H9 (cell line): ENCODE data around the gene ADA. TPM values are rescaled to one million over a fixed set of nuclear protein-coding genes. Genes with fewer than 3 reads are reported as not detected.

Experiments
- DNase-seq: peaks from one replicate; pipeline ENCODE4 v3.0.0-alpha.2; 2017
- H2AFZ ChIP-seq: one replicate; pipeline ENCODE4 v1.6.1; 2013; ENCODE audit warnings: mild to moderate bottlenecking, low read length, control low read depth, moderate library complexity
- H2AK5ac ChIP-seq: 2 replicates; pipeline ENCODE4 v1.6.1; 2013; ENCODE audit warnings: low read length, control low read depth, mixed read lengths; ENCODE audit not compliant: insufficient read length
- H2BK120ac ChIP-seq: one replicate; pipeline ENCODE4 v1.6.1; 2013; ENCODE audit warnings: low read depth, mild to moderate bottlenecking, low read length, control low read depth, inconsistent platforms; ENCODE audit not compliant: poor library complexity, severe bottlenecking
- H2BK12ac ChIP-seq: 2 replicates; pipeline ENCODE4 v1.6.1; 2013; ENCODE audit warnings: low read length, control low read depth, mixed read lengths, low read depth; ENCODE audit not compliant: insufficient read length
- H2BK15ac ChIP-seq: 2 replicates; pipeline ENCODE4 v1.6.1; 2013; ENCODE audit warnings: low read depth, low read length, control low read depth
- H2BK20ac ChIP-seq: one replicate; pipeline ENCODE4 v1.6.1; 2013; ENCODE audit warnings: low read depth, mild to moderate bottlenecking, low read length, control low read depth, inconsistent platforms; ENCODE audit not compliant: poor library complexity, severe bottlenecking
- H2BK5ac ChIP-seq: 2 replicates; pipeline ENCODE4 v1.6.1; 2013; ENCODE audit warnings: low read length, control low read depth, mixed read lengths; ENCODE audit not compliant: insufficient read length
- H3K14ac ChIP-seq: 2 replicates; pipeline ENCODE4 v1.6.1; 2013; ENCODE audit warnings: low read length, control low read depth; ENCODE audit not compliant: insufficient read depth
- H3K18ac ChIP-seq: 2 replicates; pipeline ENCODE4 v1.6.1; 2013; ENCODE audit warnings: low read depth, mild to moderate bottlenecking, mixed read lengths, low read length, control low read depth; ENCODE audit not compliant: insufficient read length
- H3K23ac ChIP-seq: 2 replicates; pipeline ENCODE4 v1.6.1; 2013; ENCODE audit warnings: low read length, control low read depth, mixed read lengths, low read depth; ENCODE audit not compliant: insufficient read length
- H3K23me2 ChIP-seq: 2 replicates; pipeline ENCODE4 v1.6.1; 2013; ENCODE audit warnings: low read depth, mild to moderate bottlenecking, mixed read lengths, low read length, control low read depth; ENCODE audit not compliant: insufficient read length, poor library complexity, severe bottlenecking
- H3K27ac ChIP-seq: 2 replicates; pipeline ENCODE4 v1.5.1; 2013; ENCODE audit warnings: low read length, control low read depth, mixed read lengths, low read depth; ENCODE audit not compliant: insufficient read length
- H3K27me3 ChIP-seq: 2 replicates; pipeline ENCODE4 v1.6.1; 2013; ENCODE audit warnings: low read length, control low read depth, inconsistent platforms; ENCODE audit not compliant: insufficient read depth
- H3K4ac ChIP-seq: 2 replicates; pipeline ENCODE4 v1.6.1; 2013; ENCODE audit warnings: low read depth, mild to moderate bottlenecking, control low read depth, inconsistent platforms, low read length, moderate library complexity
- H3K4me1 ChIP-seq: 2 replicates; pipeline ENCODE4 v1.6.1; 2013; ENCODE audit warnings: low read length, control low read depth, inconsistent platforms; ENCODE audit not compliant: insufficient read depth
- H3K4me2 ChIP-seq: 2 replicates; pipeline ENCODE4 v1.6.1; 2013; ENCODE audit warnings: low read length, control low read depth, mixed read lengths; ENCODE audit not compliant: insufficient read length, insufficient read depth
- H3K56ac ChIP-seq: 2 replicates; pipeline ENCODE4 v1.6.1; 2013; ENCODE audit warnings: low read depth, mild to moderate bottlenecking, mixed read lengths, low read length, control low read depth; ENCODE audit not compliant: insufficient read length
- H3K79me1 ChIP-seq: 2 replicates; pipeline ENCODE4 v1.6.1; 2013; ENCODE audit warnings: low read depth, mild to moderate bottlenecking, moderate library complexity, low read length, control low read depth, inconsistent platforms; ENCODE audit not compliant: insufficient read depth, poor library complexity, severe bottlenecking
- H3K79me2 ChIP-seq: 2 replicates; pipeline ENCODE4 v1.6.1; 2013; ENCODE audit warnings: low read length, control low read depth, inconsistent platforms; ENCODE audit not compliant: insufficient read depth
- H3K9ac ChIP-seq: 2 replicates; pipeline ENCODE4 v1.6.1; 2013; ENCODE audit warnings: low read length, control low read depth, mixed read lengths; ENCODE audit not compliant: insufficient read length; ENCODE audit errors: extremely low read depth
- H3K9me3 ChIP-seq: one replicate; pipeline ENCODE4 v1.6.1; 2013; ENCODE audit warnings: low read depth, low read length, inconsistent platforms; ENCODE audit not compliant: control insufficient read depth
- H3T11ph ChIP-seq: one replicate; pipeline ENCODE4 v1.6.1; 2013; ENCODE audit warnings: mild to moderate bottlenecking, low read length, control low read depth, inconsistent platforms
- H4K20me1 ChIP-seq: one replicate; pipeline ENCODE4 v1.6.1; 2013; ENCODE audit not compliant: control insufficient read depth, insufficient read length, insufficient read depth
- H4K5ac ChIP-seq: 2 replicates; pipeline ENCODE4 v1.6.1; 2013; ENCODE audit warnings: low read depth, mild to moderate bottlenecking, mixed read lengths, low read length, control low read depth; ENCODE audit not compliant: insufficient read length
- H4K8ac ChIP-seq: replicated peaks from 2 replicates; pipeline ENCODE4 v1.6.1; 2013; ENCODE audit warnings: low read length, control low read depth, mixed read lengths, low read depth; ENCODE audit not compliant: insufficient read length
- H4K91ac ChIP-seq: 2 replicates; pipeline ENCODE4 v1.6.1; 2013; ENCODE audit warnings: low read depth, mild to moderate bottlenecking, moderate library complexity, mixed read lengths, low read length, control low read depth; ENCODE audit not compliant: insufficient read length
- H3K27ac Mint-ChIP-seq, 3 experiments: 2 replicates in 2 of 3; 3 replicates in 1 of 3; pipeline ENCODE4 v1.8.0; 2020 to 2021; ENCODE audit warnings: mixed read lengths in 3 of 3, mild to moderate bottlenecking in 1 of 3, moderate library complexity in 1 of 3
- H3K27me3 Mint-ChIP-seq: 2 replicates; pipeline ENCODE4 v1.8.0; 2021; ENCODE audit warnings: low read depth, mild to moderate bottlenecking, moderate library complexity, mixed read lengths
- H3K36me3 Mint-ChIP-seq, 3 experiments: 2 replicates in 2 of 3; 3 replicates in 1 of 3; pipeline ENCODE4 v1.8.0; 2020 to 2021; ENCODE audit warnings: low read depth in 3 of 3, mixed read lengths in 3 of 3; ENCODE audit not compliant: insufficient read depth in 1 of 3
- H3K4me1 Mint-ChIP-seq, 2 experiments: 2 replicates each; pipeline ENCODE4 v1.8.0; 2020; ENCODE audit warnings: mixed read lengths in 2 of 2
- H3K4me3 Mint-ChIP-seq, 2 experiments: 2 replicates in 1 of 2; 3 replicates in 1 of 2; pipeline ENCODE4 v1.8.0; 2020 to 2021; ENCODE audit warnings: mild to moderate bottlenecking in 2 of 2, mixed read lengths in 2 of 2, moderate library complexity in 1 of 2
- H3K9me3 Mint-ChIP-seq, 2 experiments: 2 replicates in 1 of 2; 3 replicates in 1 of 2; pipeline ENCODE4 v1.8.0; 2020; ENCODE audit warnings: mild to moderate bottlenecking in 2 of 2, mixed read lengths in 2 of 2, moderate library complexity in 1 of 2
- WGBS: extraction: QIAGEN DNeasy Blood & Tissue Kit; methylation state at CpG from one replicate; pipeline ENCODE4 v1.1.7; 2013; ENCODE audit warnings: missing lambda C conversion rate, low lambda C conversion rate, mixed read lengths; ENCODE audit not compliant: insufficient read length; ENCODE audit errors: extremely low coverage; 5-methylcytosine and 5-hydroxymethylcytosine counted together
- total RNA-seq: library from RNA; stranded (reverse); gene quantifications from 2 replicates; pipeline ENCODE4 v1.2.1, GENCODE V29; 2021
- TF ChIP-seq, protein P1 (sequence below): fragments of 200-600 bp; sonication (generic); conservative IDR thresholded peaks from 3 replicates; pipeline ENCODE4 v1.8.0; 2021; ENCODE audit warnings: antibody characterized with exemption, mild to moderate bottlenecking

Gene ADA
- total RNA-seq, 1 experiment from 2014 or later: 22.0 TPM

DNA sequence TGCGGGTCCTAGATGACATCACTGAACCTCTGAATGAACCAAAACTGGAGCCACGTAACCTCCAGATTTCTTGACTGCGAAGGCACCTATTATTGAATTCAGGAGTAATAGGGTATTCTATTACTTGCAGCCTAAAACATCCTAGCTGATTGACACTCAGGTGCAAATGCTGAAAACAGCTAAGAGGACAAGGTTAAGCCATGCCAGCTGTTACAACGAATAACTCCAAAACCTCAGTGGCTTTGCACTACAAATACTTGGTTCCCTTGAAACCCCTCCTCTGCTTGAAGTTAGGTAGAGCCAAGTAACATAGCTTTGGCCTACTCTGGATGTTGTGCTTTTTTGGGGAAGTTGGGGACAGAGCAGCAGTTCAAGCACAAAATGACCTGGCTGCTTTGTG is 42.7 kb upstream of the ADA start:
- Histone ChIP-seq H3K18ac (no peak overlapping the region), H2BK15ac (no peak overlapping the region), H2BK12ac (no peak overlapping the region), H3K23ac (no peak overlapping the region), H3K4me2 (no peak overlapping the region), H3K9me3 (no peaks in the 10 kb centered on the region), H2AK5ac (no peak overlapping the region), H3K27ac (no peak overlapping the region), H3K56ac (no peak overlapping the region), H2AFZ (no peak overlapping the region), H3K27me3 (no peaks in the 10 kb centered on the region), H2BK5ac (no peak overlapping the region), H4K8ac (no peak overlapping the region), H4K91ac (no peak overlapping the region), H3K4me1 (no peaks in the 10 kb centered on the region; the same call in 1 of the 2 replicates), H3K79me1 (no peaks in the 10 kb centered on the region), H3K79me2 (no peaks in the 10 kb centered on the region), H3K14ac (no peak overlapping the region), H3K9ac (no peak overlapping the region), H4K20me1 (no peaks in the 10 kb centered on the region), H3K23me2 (no peaks in the 10 kb centered on the region), H4K5ac (no peak overlapping the region), H3K4ac (no peak overlapping the region), H2BK20ac (no peak overlapping the region), H2BK120ac (no peak overlapping the region), H3T11ph (no peak overlapping the region)
- no peak overlapping the region for H3K27ac Mint-ChIP-seq
- TF ChIP-seq, protein P1, sequence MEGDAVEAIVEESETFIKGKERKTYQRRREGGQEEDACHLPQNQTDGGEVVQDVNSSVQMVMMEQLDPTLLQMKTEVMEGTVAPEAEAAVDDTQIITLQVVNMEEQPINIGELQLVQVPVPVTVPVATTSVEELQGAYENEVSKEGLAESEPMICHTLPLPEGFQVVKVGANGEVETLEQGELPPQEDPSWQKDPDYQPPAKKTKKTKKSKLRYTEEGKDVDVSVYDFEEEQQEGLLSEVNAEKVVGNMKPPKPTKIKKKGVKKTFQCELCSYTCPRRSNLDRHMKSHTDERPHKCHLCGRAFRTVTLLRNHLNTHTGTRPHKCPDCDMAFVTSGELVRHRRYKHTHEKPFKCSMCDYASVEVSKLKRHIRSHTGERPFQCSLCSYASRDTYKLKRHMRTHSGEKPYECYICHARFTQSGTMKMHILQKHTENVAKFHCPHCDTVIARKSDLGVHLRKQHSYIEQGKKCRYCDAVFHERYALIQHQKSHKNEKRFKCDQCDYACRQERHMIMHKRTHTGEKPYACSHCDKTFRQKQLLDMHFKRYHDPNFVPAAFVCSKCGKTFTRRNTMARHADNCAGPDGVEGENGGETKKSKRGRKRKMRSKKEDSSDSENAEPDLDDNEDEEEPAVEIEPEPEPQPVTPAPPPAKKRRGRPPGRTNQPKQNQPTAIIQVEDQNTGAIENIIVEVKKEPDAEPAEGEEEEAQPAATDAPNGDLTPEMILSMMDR: no peak
- DNase-seq: no peak
- H3K9me3 Mint-ChIP-seq: peaks cover 4 to 11% of the 10 kb centered on the region in 2 experiments; a peak in 3 of 5 replicates
- no CpG with 5 or more reads among the region's 4 CpGs for WGBS
- H3K4me3 Mint-ChIP-seq: no peak overlapping the region
- H3K4me1 Mint-ChIP-seq: peaks cover 17% of the 10 kb centered on the region in 2 experiments
- H3K27me3 Mint-ChIP-seq: peaks cover 2% of the 10 kb centered on the region
- H3K36me3 Mint-ChIP-seq: peaks cover 0 to 7% (median 2%) of the 10 kb centered on the region in 3 experiments; a peak in 4 of 7 replicates
